GM19455 (cell line): ENCODE measurements around the gene HSD17B3.
"Not testable (repeated sequence)": the region's sequence is repeated elsewhere in the genome, so short reads cannot be mapped to it uniquely, and the experiment has no call there.

ENCODE experiments used
- ATAC-seq: cut with Tn5 transposase; IDR thresholded peaks from one replicate; pipeline ENCODE4 v1.9.1; 2021; ENCODE audit not compliant: unreplicated experiment

The HSD17B3 gene

GRCh38 chr9:96201140-96201539, 100.8 kb downstream of the HSD17B3 start:
- no peak for ATAC-seq

DNA sequence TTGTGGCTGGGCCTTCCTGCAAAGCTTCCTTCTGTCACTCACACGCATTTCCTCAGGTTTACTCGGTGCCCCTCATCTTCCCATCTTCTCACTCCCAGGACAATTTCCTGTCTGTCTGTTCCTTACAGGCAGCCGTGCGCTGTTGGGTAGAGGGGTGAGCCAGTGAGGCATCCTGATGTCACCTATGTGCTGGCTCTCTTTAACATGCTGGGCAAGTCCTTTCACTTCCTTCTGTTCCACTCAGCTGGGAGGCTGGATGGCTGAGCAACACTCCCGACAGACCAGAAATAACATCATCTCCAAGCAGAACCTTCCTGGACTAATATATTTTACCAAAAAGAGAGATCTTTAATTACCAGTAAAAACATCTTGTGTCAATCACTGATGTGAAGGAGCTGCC, 103.0 kb downstream of the HSD17B3 start:
- ATAC-seq: no peak

DNA sequence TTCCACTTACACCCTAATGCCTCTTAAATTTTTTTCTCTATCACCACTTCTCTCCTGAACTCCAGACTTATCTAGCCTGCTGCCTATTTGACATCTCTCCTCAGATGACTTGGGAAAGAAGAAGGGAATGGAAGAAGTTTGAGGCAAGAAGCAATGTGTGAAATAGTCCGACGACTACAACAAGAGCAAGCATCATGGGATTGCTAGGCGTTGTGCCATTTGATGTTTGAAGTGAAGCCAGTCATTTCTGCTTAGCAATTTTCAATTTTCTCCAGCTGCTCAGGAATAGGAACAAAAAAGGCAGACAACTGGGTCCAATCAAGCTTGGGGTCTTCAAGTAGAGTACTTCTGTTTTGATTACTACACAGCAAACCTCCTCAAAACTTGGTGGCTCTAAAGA, 106.4 kb downstream of the HSD17B3 start:
- ATAC-seq: no peak

DNA sequence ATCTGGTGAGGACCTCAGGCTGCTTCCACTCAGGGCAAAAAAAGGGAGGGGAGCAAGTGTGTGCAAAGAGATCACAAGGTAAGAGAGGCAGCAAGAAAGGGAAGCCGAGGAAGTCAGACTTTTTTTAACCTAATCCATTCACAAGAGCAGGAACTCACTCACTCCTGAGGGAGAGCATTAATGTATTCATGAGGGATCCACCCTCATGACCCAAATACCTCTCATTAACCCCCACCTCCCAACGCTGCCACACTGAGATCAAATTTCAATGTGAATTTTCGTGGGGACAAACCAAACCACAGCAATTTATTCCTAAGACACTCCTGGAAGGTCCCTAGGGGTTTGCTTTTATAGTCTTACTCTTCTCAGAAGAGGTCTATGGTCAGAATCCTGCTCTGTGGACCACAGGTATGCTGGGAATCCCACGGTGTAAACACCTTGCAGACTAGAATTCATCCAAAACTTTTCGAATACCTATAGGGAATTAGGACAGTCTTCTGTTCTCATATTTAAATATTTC, 108.7 kb downstream of the HSD17B3 start:
- no peak for ATAC-seq

DNA sequence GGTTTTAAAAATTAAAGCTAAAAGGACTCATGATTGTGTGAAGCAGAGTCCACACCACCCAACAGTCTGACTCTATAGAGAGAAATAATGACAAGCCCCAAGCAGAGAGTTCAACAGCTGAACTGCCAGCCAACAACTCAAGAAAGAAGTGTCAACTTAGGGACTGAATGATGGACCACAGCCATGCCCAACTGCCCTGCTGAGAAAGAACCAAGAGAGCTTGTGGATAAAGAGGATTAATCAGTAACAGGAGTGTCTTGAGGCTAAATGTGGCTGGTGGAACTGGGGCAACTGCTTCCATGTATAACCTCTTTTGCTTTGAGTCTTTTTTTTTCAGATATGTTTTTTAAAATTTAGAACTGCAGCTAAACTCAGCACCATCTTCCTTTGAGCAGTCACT, 109.3 kb downstream of the HSD17B3 start:
- no peak for ATAC-seq

DNA sequence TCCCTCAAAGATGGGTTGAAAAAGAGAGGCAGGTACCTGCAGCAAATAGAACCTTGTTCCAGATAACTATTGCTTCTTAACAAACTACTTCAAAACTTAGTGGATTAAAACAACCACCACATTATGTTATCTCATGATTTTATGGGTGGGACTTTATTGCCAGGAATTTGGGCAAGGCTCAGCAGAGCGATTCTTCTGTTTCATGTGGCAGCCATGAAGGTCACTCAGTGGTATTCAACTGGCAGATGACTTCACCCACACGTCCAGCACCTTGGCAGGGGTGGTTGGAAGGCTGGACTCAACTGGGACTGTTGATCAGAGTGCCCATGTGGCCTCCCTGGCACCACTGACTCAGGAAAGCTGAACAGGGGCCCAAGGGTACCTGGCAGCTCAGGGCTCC, 112.0 kb downstream of the HSD17B3 start:
- ATAC-seq: no peak

- ATAC-seq: not testable (repeated sequence)
Measured at GRCh38 chr9:96189581-96189980, 112.4 kb downstream of the HSD17B3 start.

- ATAC-seq: no peak
Measured at GRCh38 chr9:96188571-96188970, 113.4 kb downstream of the HSD17B3 start.

- ATAC-seq: no peak
Measured at GRCh38 chr9:96187151-96187555, 114.8 kb downstream of the HSD17B3 start.

- ATAC-seq: no peak
Measured at GRCh38 chr9:96186591-96187011, 115.4 kb downstream of the HSD17B3 start.

- no peak for ATAC-seq
Measured at GRCh38 chr9:96185518-96186156, 116.3 kb downstream of the HSD17B3 start.
